Activated B cell treated with CpG ODN at 0.5 μM for 24 hours (primary cell): ENCODE results near the gene CST1. TPM values are rescaled to one million over a fixed set of nuclear protein-coding genes. Genes with fewer than 3 reads are reported as not detected.
"Not testable (repeated sequence)": the region's sequence is repeated elsewhere in the genome, so short reads cannot be mapped to it uniquely, and the experiment has no call there.

Experiments
- ATAC-seq: fragments of 200-7000 bp; cut with Tn5 transposase; one replicate; pipeline ENCODE4 v1.10.0; 2021; ENCODE audit warnings: low read depth, mild to moderate bottlenecking, moderate library complexity
- CTCF ChIA-PET: fragments of 350-600 bp; sonication (Branson Sonifier 250); formaldehyde crosslinking; loops from one replicate; lab custom pipeline; 2021; ENCODE audit warnings: antibody characterized with exemption; lab: Charles Lee
- POLR2A ChIA-PET: fragments of 350-600 bp; sonication (Branson Sonifier 250); formaldehyde crosslinking; loops from one replicate; lab custom pipeline; 2021; ENCODE audit warnings: antibody characterized with exemption; lab: Charles Lee
- DNase-seq: peaks from one replicate; pipeline ENCODE4 v3.0.0; 2022
- H3K27ac Mint-ChIP-seq: one replicate; pipeline ENCODE4 v1.8.0; 2020; ENCODE audit warnings: mixed read lengths
- H3K27me3 Mint-ChIP-seq: one replicate; pipeline ENCODE4 v1.8.0; 2021; ENCODE audit warnings: mixed read lengths
- H3K36me3 Mint-ChIP-seq: one replicate; pipeline ENCODE4 v1.8.0; 2021; ENCODE audit warnings: low read depth, mixed read lengths
- H3K4me1 Mint-ChIP-seq: one replicate; pipeline ENCODE4 v1.8.0; 2021; ENCODE audit warnings: mixed read lengths
- H3K4me3 Mint-ChIP-seq: one replicate; pipeline ENCODE4 v1.8.0; 2020; ENCODE audit warnings: mild to moderate bottlenecking, mixed read lengths
- H3K9me3 Mint-ChIP-seq: one replicate; pipeline ENCODE4 v1.8.0; 2020; ENCODE audit warnings: mixed read lengths
- intact Hi-C: fragments of 100-400 bp; cut with micrococcal nuclease; formaldehyde crosslinking; loops from one replicate; pipeline ENCODE4 v1.15.1; 2024
- total RNA-seq: library from RNA; stranded (reverse); gene quantifications from 2 replicates; pipeline ENCODE4 v1.2.3, GENCODE V29; 2022
- TF ChIP-seq, protein P1 (sequence below): fragments of 200-600 bp; IDR thresholded peaks from one replicate; pipeline ENCODE4 v1.8.0; 2022; ENCODE audit warnings: antibody characterized with exemption, mild to moderate bottlenecking

CST1 gene
- total RNA-seq, 1 donor from 2014 or later = not detected

DNA sequence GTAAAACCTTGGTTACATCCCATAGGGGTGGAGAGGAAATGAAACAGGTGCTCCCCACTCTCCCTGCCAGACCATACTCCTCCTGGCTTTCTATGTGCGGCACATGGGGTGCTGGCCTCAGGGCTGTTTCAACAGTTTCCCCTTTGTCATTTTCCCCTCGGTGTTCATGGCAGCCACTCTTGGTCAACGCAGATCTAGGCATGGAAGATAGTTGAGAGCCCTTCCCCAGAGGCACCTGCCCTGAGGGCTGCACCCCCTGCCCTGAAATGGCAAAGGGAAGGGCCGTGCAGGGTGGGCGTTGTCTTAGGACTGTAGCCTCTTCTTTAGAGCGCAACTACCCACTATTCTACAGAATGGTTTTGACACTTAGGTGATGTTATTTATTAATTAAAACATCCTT lies 4.4 kb downstream of the CST1 start:
- POLR2A ChIA-PET = no interaction called here
- Mint-ChIP-seq H3K9me3 (no peaks in the 10 kb centered on the region), H3K27me3 (no peaks in the 10 kb centered on the region), H3K36me3 (no peaks in the 10 kb centered on the region), H3K27ac (no peak overlapping the region), H3K4me1 (no peaks in the 10 kb centered on the region), H3K4me3 (no peak overlapping the region)
- intact Hi-C loops = no loop called here
- CTCF ChIA-PET = no interaction called here
- TF ChIP-seq, protein P1, sequence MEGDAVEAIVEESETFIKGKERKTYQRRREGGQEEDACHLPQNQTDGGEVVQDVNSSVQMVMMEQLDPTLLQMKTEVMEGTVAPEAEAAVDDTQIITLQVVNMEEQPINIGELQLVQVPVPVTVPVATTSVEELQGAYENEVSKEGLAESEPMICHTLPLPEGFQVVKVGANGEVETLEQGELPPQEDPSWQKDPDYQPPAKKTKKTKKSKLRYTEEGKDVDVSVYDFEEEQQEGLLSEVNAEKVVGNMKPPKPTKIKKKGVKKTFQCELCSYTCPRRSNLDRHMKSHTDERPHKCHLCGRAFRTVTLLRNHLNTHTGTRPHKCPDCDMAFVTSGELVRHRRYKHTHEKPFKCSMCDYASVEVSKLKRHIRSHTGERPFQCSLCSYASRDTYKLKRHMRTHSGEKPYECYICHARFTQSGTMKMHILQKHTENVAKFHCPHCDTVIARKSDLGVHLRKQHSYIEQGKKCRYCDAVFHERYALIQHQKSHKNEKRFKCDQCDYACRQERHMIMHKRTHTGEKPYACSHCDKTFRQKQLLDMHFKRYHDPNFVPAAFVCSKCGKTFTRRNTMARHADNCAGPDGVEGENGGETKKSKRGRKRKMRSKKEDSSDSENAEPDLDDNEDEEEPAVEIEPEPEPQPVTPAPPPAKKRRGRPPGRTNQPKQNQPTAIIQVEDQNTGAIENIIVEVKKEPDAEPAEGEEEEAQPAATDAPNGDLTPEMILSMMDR = no peak
- no peak for ATAC-seq
- DNase-seq = no peak

DNA sequence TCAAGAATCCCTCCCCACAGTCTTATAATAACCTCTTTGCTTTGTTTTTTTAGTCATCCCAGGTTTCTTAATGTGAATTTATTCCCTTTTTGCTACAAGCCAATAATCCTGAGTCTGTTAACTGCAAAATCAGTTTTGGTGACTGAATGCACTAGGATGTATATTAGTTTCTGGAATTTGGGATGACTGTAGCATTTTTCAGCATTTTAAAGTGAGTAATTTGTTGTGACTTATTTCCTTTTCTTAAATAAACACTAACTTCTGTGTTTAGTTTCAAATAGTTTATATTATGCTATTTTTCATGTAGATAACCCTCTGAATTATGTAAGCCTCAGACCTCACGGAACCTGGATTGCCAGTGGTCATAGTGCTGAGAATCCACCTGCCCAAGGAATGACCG lies 5.5 kb downstream of the CST1 start:
- DNase-seq (no peak), ATAC-seq (no peak)
- H3K27me3 Mint-ChIP-seq = no peaks in the 10 kb centered on the region
- no peak overlapping the region for H3K4me3 Mint-ChIP-seq
- no peaks in the 10 kb centered on the region for H3K9me3 Mint-ChIP-seq
- CTCF ChIA-PET = no interaction called here
- TF ChIP-seq, protein P1 = no peak
- intact Hi-C loops = no loop called here
- POLR2A ChIA-PET = no interaction called here
- no peak overlapping the region for H3K27ac Mint-ChIP-seq
- no peaks in the 10 kb centered on the region for H3K36me3 Mint-ChIP-seq
- no peaks in the 10 kb centered on the region for H3K4me1 Mint-ChIP-seq

DNA sequence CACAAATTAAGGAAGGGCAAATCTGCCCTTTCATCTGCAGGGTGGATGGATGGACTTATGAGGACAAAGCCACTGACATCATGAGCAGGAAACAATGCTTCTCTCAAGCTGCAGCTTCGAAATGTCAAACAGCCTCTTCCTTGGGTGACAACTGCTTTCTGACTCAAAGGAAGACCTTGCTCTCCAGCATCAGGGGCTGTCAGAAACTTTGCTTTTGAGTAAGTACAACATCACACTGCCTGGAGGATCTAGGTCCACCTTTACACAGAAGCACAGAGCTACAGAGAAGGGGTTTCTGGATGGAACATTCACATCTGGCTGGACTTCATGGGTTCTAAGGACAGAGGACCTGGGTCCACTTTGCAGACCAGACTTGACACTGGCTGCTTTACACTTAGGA lies 5.9 kb downstream of the CST1 start:
- no peaks in the 10 kb centered on the region for H3K36me3 Mint-ChIP-seq
- H3K4me3 Mint-ChIP-seq = no peak overlapping the region
- CTCF ChIA-PET = no interaction called here
- no peak overlapping the region for H3K27ac Mint-ChIP-seq
- H3K27me3 Mint-ChIP-seq = no peaks in the 10 kb centered on the region
- no peak for DNase-seq
- no peak for ATAC-seq
- TF ChIP-seq, protein P1 = no peak
- intact Hi-C loops = no loop called here
- H3K4me1 Mint-ChIP-seq = no peaks in the 10 kb centered on the region
- POLR2A ChIA-PET = no interaction called here
- no peaks in the 10 kb centered on the region for H3K9me3 Mint-ChIP-seq

DNA sequence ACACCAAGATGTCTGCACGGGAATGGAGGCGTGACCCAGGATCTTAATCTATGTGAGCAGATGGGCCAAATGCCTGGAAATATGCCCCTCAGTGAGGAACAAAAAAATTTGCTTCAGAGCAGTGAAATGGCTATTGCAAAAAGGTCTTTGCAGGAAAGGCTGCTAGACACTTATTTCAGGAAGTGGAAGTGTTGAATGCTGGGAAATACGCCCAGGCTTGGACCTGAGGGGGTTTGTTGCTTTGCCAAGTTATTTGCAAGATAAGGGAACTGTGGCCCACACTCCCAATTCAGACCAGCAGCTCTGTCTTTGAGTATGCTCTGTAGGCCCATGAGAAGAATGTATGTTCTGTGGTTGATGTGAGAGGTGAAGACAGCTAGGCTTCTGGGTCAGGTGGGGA lies 15.3 kb downstream of the CST1 start:
- H3K9me3 Mint-ChIP-seq, H3K27me3 Mint-ChIP-seq, H3K36me3 Mint-ChIP-seq, POLR2A ChIA-PET, CTCF ChIA-PET, DNase-seq, intact Hi-C loops, H3K4me1 Mint-ChIP-seq, H3K4me3 Mint-ChIP-seq, ATAC-seq, H3K27ac Mint-ChIP-seq: not testable (repeated sequence)

DNA sequence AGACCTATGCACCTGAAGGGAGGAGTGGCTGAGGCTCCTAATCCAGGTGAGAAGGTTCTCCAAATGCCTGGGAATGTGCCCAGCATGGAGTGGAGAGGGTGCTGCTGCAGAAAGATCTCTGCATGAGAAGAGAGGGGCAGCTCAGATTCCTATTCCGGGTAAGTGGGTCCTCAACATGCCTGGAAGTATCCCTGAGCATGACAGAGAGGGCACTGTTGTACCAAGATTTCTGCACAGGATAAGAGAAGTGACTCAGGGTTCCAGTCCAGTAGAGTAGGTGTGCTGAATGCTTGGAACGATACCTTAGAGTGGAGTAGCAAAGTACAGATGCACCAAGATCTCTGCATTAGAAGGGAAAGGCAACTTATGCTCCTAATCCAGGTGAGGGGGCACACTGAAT lies 15.8 kb downstream of the CST1 start:
- POLR2A ChIA-PET, intact Hi-C loops, H3K4me1 Mint-ChIP-seq, H3K36me3 Mint-ChIP-seq, H3K27ac Mint-ChIP-seq, H3K27me3 Mint-ChIP-seq, DNase-seq, ATAC-seq, H3K4me3 Mint-ChIP-seq, CTCF ChIA-PET, H3K9me3 Mint-ChIP-seq: not testable (repeated sequence)

DNA sequence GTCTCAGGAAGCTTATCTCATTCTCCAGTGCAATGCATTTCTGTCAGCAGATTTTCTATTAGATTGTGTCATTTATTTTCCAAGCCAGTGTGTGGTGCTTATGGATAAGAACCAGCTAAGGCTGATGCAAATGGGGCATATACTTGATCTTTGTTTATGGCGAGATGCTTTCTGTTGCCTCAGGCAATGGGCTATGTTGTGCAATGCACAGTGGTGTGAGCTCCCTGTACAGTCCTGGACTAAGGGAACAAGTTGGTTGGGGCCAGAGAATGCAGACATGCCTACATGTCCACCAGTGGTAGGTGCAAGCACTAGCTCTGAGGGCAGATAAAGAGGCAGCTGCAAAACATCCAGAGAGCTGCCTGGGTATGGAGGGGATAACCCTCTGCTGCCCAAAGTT lies 16.3 kb downstream of the CST1 start:
- POLR2A ChIA-PET, ATAC-seq, H3K4me3 Mint-ChIP-seq, intact Hi-C loops, H3K27ac Mint-ChIP-seq, CTCF ChIA-PET, H3K27me3 Mint-ChIP-seq, H3K9me3 Mint-ChIP-seq, H3K36me3 Mint-ChIP-seq, H3K4me1 Mint-ChIP-seq, DNase-seq: not testable (repeated sequence)

DNA sequence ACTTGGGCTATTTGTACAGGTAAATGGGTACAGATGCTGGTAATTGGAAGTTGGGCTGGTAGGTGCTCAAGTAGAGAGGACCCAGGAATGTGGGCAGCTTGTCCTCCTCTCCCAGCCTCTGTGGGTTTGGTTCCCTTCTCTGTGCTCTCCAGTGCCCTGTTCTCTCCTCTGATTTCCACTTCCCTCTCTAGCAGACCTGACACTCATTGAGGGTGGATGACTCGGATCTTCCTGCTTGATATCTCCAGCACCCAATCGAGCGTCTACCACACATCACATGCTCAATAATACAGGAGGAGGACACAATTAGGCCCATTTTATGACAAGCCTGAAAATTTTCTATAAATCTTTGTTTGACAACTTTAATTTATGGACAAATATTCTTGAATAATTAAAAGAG lies 23.7 kb downstream of the CST1 start:
- H3K4me1 Mint-ChIP-seq = no peaks in the 10 kb centered on the region
- no peak overlapping the region for H3K27ac Mint-ChIP-seq
- H3K27me3 Mint-ChIP-seq = no peaks in the 10 kb centered on the region
- no peaks in the 10 kb centered on the region for H3K36me3 Mint-ChIP-seq
- POLR2A ChIA-PET = no interaction called here
- H3K9me3 Mint-ChIP-seq = no peaks in the 10 kb centered on the region
- DNase-seq (no peak), ATAC-seq (no peak)
- no peak overlapping the region for H3K4me3 Mint-ChIP-seq
- TF ChIP-seq, protein P1 = no peak
- intact Hi-C loops = no loop called here
- CTCF ChIA-PET = no interaction called here
